Immature natural killer cell (primary cell): Measurements from ENCODE around the gene ASPHD1. TPM values are rescaled to one million over a fixed set of nuclear protein-coding genes. Genes with fewer than 3 reads are reported as not detected.

ENCODE experiments used
- DNase-seq, 3 donors: peaks; one replicate each; pipeline ENCODE4 v3.0.0; 2022; ENCODE audit warnings: mixed read lengths in 1 of 3
- H3K27ac Mint-ChIP-seq, 6 donors: one replicate each; pipeline ENCODE4 v1.8.0; 2020; ENCODE audit warnings: mixed read lengths in 6 of 6, mild to moderate bottlenecking in 5 of 6, inconsistent platforms in 4 of 6, moderate library complexity in 3 of 6
- H3K27me3 Mint-ChIP-seq, 3 donors: one replicate each; pipeline ENCODE4 v1.8.0; 2020 to 2021; ENCODE audit warnings: low read depth in 3 of 3, mild to moderate bottlenecking in 3 of 3, mixed read lengths in 3 of 3, moderate library complexity in 3 of 3, inconsistent platforms in 1 of 3
- H3K36me3 Mint-ChIP-seq, 3 donors: one replicate each; pipeline ENCODE4 v1.8.0; 2020; ENCODE audit warnings: mixed read lengths in 3 of 3, inconsistent platforms in 2 of 3, mild to moderate bottlenecking in 2 of 3
- H3K4me1 Mint-ChIP-seq, 2 donors: one replicate each; pipeline ENCODE4 v1.8.0; 2020; ENCODE audit warnings: inconsistent platforms in 2 of 2, mild to moderate bottlenecking in 2 of 2, mixed read lengths in 2 of 2, moderate library complexity in 1 of 2
- H3K4me3 Mint-ChIP-seq, 5 donors: one replicate each; pipeline ENCODE4 v1.8.0; 2020; ENCODE audit warnings: mild to moderate bottlenecking in 5 of 5, mixed read lengths in 5 of 5, inconsistent platforms in 3 of 5, moderate library complexity in 3 of 5
- H3K9me3 Mint-ChIP-seq, 6 donors: one replicate each; pipeline ENCODE4 v1.8.0; 2020; ENCODE audit warnings: mild to moderate bottlenecking in 6 of 6, mixed read lengths in 6 of 6, inconsistent platforms in 4 of 6, moderate library complexity in 3 of 6
- polyA plus RNA-seq, 3 donors: library from polyadenylated mRNA; unstranded; fragments of 300-500 nt; fragmentation: Illumina TruSeq; gene quantifications; one replicate each; pipeline ENCODE4 v1.2.3, GENCODE V29; 2021

The ASPHD1 gene
- polyA plus RNA-seq = not detected

- H3K27me3 Mint-ChIP-seq = peaks cover 5 to 27% (median 14%) of the 10 kb centered on the region in 3 donors
- H3K27ac Mint-ChIP-seq = no peak within 1 kb of the TSS
- no peaks in the 10 kb centered on the region for H3K9me3 Mint-ChIP-seq
- peaks cover 0 to 14% of the 10 kb centered on the region in 2 donors for H3K4me1 Mint-ChIP-seq
- H3K36me3 Mint-ChIP-seq = no peaks in the 10 kb centered on the region
- peak; percentile 74 to 79 (median 78) for DNase-seq
- peak within 1 kb of the TSS; percentile 49 to 65 (median 60) for H3K4me3 Mint-ChIP-seq
Observed at GRCh38 chr16:29900102-29900887, at the start of gene ASPHD1. Gene ASPHD1, plus strand, starts transcription at chr16:29900488. Its CDS starts 484 bp downstream, at chr16:29900972.

GRCh38 chr16:29850998-29851397 is 49.3 kb upstream of the ASPHD1 start:
- Mint-ChIP-seq H3K27ac (peak overlapping the region in 2 of 6 donors; percentile 5 to 67), H3K4me3 (no peak overlapping the region), H3K9me3 (no peaks in the 10 kb centered on the region), H3K27me3 (peaks cover 0 to 5% (median 3%) of the 10 kb centered on the region in 3 donors), H3K36me3 (peaks cover 0 to 4% (median 0%) of the 10 kb centered on the region in 3 donors), H3K4me1 (no peaks in the 10 kb centered on the region)
- DNase-seq = no peak

GRCh38 chr16:29852654-29853053 is 47.6 kb upstream of the ASPHD1 start:
- no peaks in the 10 kb centered on the region for H3K9me3 Mint-ChIP-seq
- no peaks in the 10 kb centered on the region for H3K36me3 Mint-ChIP-seq
- no peaks in the 10 kb centered on the region for H3K27me3 Mint-ChIP-seq
- H3K4me1 Mint-ChIP-seq = no peaks in the 10 kb centered on the region
- no peak overlapping the region for H3K27ac Mint-ChIP-seq
- no peak for DNase-seq
- H3K4me3 Mint-ChIP-seq = no peak overlapping the region

GRCh38 chr16:29854520-29855100 is 45.7 kb upstream of the ASPHD1 start:
- Mint-ChIP-seq H3K36me3 (peaks cover 4 to 7% (median 7%) of the 10 kb centered on the region in 3 donors), H3K27me3 (no peaks in the 10 kb centered on the region), H3K4me3 (no peak overlapping the region), H3K27ac (no peak overlapping the region), H3K4me1 (peaks cover 0 to 1% of the 10 kb centered on the region in 2 donors), H3K9me3 (no peaks in the 10 kb centered on the region)
- no peak for DNase-seq

GRCh38 chr16:29857133-29857760 is 43.0 kb upstream of the ASPHD1 start:
- Mint-ChIP-seq H3K4me1 (peaks cover 15 to 18% of the 10 kb centered on the region in 2 donors), H3K9me3 (no peaks in the 10 kb centered on the region), H3K36me3 (peaks cover 4 to 10% (median 7%) of the 10 kb centered on the region in 3 donors), H3K27ac (peak overlapping the region in 1 of 6 donors; percentile 22), H3K4me3 (no peak overlapping the region), H3K27me3 (no peaks in the 10 kb centered on the region)
- no peak for DNase-seq

- no peak overlapping the region for H3K27ac Mint-ChIP-seq
- H3K27me3 Mint-ChIP-seq = peaks cover 0 to 1% (median 0%) of the 10 kb centered on the region in 3 donors
- H3K4me3 Mint-ChIP-seq = no peak overlapping the region
- H3K4me1 Mint-ChIP-seq = peaks cover 22% of the 10 kb centered on the region in 2 donors
- DNase-seq = no peak
- H3K9me3 Mint-ChIP-seq = no peaks in the 10 kb centered on the region
- peaks cover 4 to 10% (median 7%) of the 10 kb centered on the region in 3 donors for H3K36me3 Mint-ChIP-seq
Observed at GRCh38 chr16:29858149-29858849, 42.0 kb upstream of the ASPHD1 start.

GRCh38 chr16:29858974-29859373 is 41.3 kb upstream of the ASPHD1 start:
- no peak overlapping the region for H3K27ac Mint-ChIP-seq
- no peak overlapping the region for H3K4me3 Mint-ChIP-seq
- H3K9me3 Mint-ChIP-seq = no peaks in the 10 kb centered on the region
- peaks cover 4 to 10% (median 7%) of the 10 kb centered on the region in 3 donors for H3K36me3 Mint-ChIP-seq
- H3K4me1 Mint-ChIP-seq = peaks cover 24 to 26% of the 10 kb centered on the region in 2 donors
- DNase-seq = no peak
- H3K27me3 Mint-ChIP-seq = peaks cover 0 to 1% (median 0%) of the 10 kb centered on the region in 3 donors

- Mint-ChIP-seq H3K4me1 (peaks cover 24 to 26% of the 10 kb centered on the region in 2 donors), H3K27me3 (peaks cover 0 to 5% (median 0%) of the 10 kb centered on the region in 3 donors), H3K4me3 (peak overlapping the region in 4 of 5 donors; percentile 5 to 96 (median 62)), H3K27ac (no peak overlapping the region), H3K36me3 (peaks cover 4 to 10% (median 7%) of the 10 kb centered on the region in 3 donors), H3K9me3 (no peaks in the 10 kb centered on the region)
- no peak for DNase-seq
Observed at GRCh38 chr16:29860218-29860617, 40.1 kb upstream of the ASPHD1 start.

- Mint-ChIP-seq H3K27me3 (peaks cover 0 to 5% (median 2%) of the 10 kb centered on the region in 3 donors), H3K4me1 (peaks cover 24 to 26% of the 10 kb centered on the region in 2 donors), H3K27ac (peak overlapping the region; percentile 91 to 99 (median 94)), H3K9me3 (no peaks in the 10 kb centered on the region), H3K36me3 (peaks cover 4 to 10% (median 7%) of the 10 kb centered on the region in 3 donors), H3K4me3 (peak overlapping the region; percentile 93 to 97 (median 96))
- no peak for DNase-seq
Observed at GRCh38 chr16:29862383-29862883, 37.9 kb upstream of the ASPHD1 start.

- Mint-ChIP-seq H3K4me3 (peak within 1 kb of the TSS; percentile 93 to 97 (median 96)), H3K9me3 (no peaks in the 10 kb centered on the region), H3K4me1 (peaks cover 24 to 26% of the 10 kb centered on the region in 2 donors)
Observed at GRCh38 chr16:29862884-29863668, 37.2 kb upstream of the ASPHD1 start, which contains the start of gene CDIPT. Gene CDIPT, minus strand, starts transcription at chr16:29863226. Its CDS starts 369 bp downstream, at chr16:29862857.

GRCh38 chr16:29863669-29863984 is 36.7 kb upstream of the ASPHD1 start:
- DNase-seq = no peak
- Mint-ChIP-seq H3K36me3 (peaks cover 0 to 6% (median 3%) of the 10 kb centered on the region in 3 donors), H3K9me3 (no peaks in the 10 kb centered on the region), H3K27me3 (peaks cover 0 to 5% (median 2%) of the 10 kb centered on the region in 3 donors), H3K4me1 (peaks cover 24 to 26% of the 10 kb centered on the region in 2 donors), H3K4me3 (peak overlapping the region; percentile 88 to 97 (median 96)), H3K27ac (peak overlapping the region; percentile 95 to 99 (median 99))

More at GRCh38 chr16:29862884-29863668, 37.2 kb upstream of the ASPHD1 start, which contains the start of gene CDIPT:
- peaks cover 4 to 10% (median 7%) of the 10 kb centered on the region in 3 donors for H3K36me3 Mint-ChIP-seq
- peaks cover 0 to 5% (median 2%) of the 10 kb centered on the region in 3 donors for H3K27me3 Mint-ChIP-seq
- peak within 1 kb of the TSS; percentile 95 to 99 (median 99) for H3K27ac Mint-ChIP-seq
- DNase-seq = peak; percentile 94 to 95 (median 95)

GRCh38 chr16:29864205-29864604 is 36.1 kb upstream of the ASPHD1 start:
- H3K27me3 Mint-ChIP-seq = peaks cover 0 to 5% (median 2%) of the 10 kb centered on the region in 3 donors
- H3K4me1 Mint-ChIP-seq = peaks cover 24 to 26% of the 10 kb centered on the region in 2 donors
- no peaks in the 10 kb centered on the region for H3K9me3 Mint-ChIP-seq
- H3K36me3 Mint-ChIP-seq = peaks cover 0 to 6% (median 3%) of the 10 kb centered on the region in 3 donors
- peak overlapping the region in 1 of 6 donors; percentile 49 for H3K27ac Mint-ChIP-seq
- H3K4me3 Mint-ChIP-seq = no peak overlapping the region
- no peak for DNase-seq
